ENCODE measurements around the gene CYP26A1.

DNA sequence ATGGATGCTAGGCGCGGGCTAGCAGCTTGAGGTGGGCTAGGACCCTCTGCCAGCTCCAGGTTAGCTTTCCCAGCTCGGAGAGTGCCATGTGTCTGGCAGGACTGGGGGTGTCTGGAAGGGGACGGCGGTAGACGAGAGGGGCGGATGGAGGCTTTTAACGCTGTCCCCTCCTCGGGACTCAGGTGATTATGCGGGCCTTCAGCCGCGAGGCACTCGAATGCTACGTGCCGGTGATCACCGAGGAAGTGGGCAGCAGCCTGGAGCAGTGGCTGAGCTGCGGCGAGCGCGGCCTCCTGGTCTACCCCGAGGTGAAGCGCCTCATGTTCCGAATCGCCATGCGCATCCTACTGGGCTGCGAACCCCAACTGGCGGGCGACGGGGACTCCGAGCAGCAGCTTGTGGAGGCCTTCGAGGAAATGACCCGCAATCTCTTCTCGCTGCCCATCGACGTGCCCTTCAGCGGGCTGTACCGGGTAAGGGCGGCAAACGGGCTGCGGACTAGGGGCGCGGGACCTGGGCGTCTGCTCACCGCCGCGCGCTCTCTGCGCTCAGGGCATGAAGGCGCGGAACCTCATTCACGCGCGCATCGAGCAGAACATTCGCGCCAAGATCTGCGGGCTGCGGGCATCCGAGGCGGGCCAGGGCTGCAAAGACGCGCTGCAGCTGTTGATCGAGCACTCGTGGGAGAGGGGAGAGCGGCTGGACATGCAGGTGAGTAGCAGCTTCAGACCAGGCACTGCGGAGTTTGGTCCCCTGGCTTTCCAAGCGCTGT is 1.1 kb downstream of the CYP26A1 start:
- TF ChIP-seq, protein P1, sequence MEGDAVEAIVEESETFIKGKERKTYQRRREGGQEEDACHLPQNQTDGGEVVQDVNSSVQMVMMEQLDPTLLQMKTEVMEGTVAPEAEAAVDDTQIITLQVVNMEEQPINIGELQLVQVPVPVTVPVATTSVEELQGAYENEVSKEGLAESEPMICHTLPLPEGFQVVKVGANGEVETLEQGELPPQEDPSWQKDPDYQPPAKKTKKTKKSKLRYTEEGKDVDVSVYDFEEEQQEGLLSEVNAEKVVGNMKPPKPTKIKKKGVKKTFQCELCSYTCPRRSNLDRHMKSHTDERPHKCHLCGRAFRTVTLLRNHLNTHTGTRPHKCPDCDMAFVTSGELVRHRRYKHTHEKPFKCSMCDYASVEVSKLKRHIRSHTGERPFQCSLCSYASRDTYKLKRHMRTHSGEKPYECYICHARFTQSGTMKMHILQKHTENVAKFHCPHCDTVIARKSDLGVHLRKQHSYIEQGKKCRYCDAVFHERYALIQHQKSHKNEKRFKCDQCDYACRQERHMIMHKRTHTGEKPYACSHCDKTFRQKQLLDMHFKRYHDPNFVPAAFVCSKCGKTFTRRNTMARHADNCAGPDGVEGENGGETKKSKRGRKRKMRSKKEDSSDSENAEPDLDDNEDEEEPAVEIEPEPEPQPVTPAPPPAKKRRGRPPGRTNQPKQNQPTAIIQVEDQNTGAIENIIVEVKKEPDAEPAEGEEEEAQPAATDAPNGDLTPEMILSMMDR (IDR thresholded peaks at IDR 0.05): no peak
- no peak for TF ChIP-seq POLR2A (IDR thresholded peaks at IDR 0.05)

All from suprapubic skin (tissue), 3 donors.